ENCODE results near the gene MUC3A.
A peak's percentile ranks its signal among the peaks of the same experiment; 100 is the strongest.

The MUC3A gene

DNA sequence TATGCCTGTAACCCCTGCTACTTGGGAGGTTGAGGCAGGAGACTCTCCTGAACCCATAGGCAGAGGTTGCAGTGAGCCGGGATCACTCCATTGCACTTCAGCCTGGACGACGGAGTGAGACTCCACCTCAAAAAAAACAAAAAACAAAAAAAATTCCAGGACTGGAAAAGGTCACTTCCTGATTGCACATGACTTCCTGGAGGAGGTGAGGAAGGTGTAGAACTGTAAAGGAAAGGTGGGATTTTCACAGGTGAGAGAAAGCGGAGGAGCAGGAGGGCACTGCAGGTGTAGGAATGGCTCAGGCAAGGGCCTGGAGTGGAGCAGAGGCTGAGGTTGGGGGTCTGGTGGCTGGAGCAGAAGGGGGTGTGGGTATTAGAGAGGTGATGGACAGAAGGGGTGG lies 3.2 kb upstream of the MUC3A start:
- no peak for DNase-seq

- no peak for DNase-seq
Observed at GRCh38 chr7:100946766-100947365, 2.5 kb upstream of the MUC3A start.

DNA sequence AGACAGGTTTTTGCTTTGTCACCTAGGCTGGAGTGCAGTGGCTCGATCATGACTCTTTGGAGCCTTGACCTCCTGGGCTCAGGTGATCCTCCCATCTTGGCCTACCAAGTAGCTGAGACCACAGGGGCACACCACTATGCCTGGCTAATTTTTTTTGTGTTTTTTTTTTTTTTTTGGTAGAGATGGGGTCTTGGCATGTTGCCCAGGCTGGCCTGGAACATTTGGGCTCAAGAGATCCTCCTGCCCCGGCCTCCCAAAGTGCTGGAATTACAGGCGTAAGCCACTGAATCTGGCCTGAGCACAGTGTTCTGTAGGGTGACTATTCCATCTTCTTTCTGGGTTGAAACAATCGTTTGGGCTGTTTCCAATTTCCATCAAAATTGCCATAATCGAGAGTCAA lies 1.5 kb upstream of the MUC3A start:
- no peak for DNase-seq

DNA sequence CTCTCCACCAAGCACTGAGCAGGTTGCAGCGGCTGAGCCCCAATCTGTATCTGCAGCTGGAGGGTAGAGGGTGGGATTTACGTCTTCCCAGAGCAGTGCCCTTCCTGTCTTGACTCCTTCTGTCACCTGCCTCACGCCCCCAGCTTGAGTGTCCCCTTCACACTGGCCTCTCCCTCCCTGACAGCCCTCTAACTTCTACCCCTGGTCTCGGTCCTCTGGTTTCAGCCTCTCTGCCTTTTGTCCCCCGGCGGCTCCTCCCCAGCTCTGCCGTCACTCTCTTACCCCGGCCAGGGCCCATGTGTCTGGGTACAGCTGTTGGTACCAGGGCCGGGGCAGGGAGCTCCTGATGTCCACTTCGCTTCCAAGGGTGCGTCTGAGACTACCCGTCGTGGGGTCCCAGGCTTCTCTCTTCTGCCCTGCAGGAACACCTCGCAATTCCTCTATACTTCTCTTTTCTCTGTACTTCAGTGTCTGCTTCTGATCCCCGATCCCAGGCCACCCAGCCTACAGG lies 654 bp downstream of the MUC3A start:
- DNase-seq, result no peak

DNA sequence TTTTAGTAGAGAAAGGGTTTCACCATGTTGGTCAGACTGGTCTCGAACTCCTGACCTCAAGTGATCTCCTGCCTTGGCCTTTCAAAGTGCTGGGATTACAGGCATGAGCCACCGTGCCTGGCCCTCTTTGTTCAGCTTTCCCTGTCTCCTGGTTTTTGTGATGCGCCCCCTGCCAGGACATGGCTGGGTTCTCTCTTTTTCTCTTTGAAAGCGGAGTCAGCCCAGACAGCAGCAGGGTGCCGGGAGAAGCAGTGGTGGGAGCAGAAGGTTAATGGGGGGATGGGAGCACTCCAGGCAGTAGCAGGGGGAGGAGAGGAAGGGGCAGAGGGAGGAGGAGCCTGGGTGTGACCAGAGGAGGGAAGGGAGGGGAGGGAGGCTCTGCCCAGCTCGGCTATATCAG lies 1.8 kb downstream of the MUC3A start:
- DNase-seq, result no peak

DNA sequence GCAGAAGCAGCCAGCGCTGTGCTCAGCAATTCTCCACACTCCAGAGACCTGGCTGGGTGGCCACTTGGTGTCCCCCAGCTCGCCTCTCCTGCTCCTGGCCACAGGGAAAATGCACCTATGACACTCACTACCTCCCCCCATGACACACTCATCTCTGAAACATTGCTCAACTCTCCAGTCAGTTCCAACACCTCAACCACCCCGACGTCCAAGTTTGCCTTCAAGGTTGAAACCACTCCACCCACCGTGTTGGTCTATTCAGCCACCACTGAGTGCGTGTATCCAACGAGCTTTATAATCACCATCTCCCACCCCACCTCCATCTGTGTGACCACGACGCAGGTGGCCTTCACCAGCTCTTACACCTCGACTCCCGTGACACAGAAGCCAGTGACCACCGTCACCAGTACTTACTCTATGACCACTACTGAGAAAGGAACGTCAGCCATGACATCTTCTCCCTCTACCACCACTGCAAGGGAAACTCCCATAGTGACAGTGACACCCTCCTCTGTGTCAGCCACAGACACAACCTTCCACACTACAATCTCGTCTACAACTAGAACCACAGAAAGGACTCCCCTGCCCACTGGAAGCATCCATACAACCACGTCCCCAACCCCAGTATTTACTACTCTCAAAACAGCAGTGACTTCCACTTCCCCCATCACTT lies 2.7 kb downstream of the MUC3A start:
- peak; percentile 27 for DNase-seq

GRCh38 chr7:100952641-100953040 lies 3.3 kb downstream of the MUC3A start:
- no peak for DNase-seq

GRCh38 chr7:100957832-100958421 lies 8.6 kb downstream of the MUC3A start:
- no peak for DNase-seq

DNA sequence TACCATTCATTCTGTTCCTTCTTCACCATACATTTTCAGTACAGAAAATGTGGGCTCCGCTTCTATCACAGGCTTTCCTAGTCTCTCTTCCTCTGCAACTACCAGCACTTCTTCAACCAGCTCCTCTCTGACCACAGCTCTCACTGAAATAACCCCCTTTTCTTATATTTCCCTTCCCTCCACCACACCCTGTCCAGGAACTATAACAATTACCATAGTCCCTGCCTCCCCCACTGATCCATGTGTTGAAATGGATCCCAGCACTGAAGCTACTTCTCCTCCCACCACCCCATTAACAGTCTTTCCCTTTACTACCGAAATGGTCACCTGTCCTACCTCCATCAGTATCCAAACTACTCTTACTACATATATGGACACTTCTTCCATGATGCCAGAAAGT lies 10.6 kb downstream of the MUC3A start:
- DNase-seq, result no peak

DNA sequence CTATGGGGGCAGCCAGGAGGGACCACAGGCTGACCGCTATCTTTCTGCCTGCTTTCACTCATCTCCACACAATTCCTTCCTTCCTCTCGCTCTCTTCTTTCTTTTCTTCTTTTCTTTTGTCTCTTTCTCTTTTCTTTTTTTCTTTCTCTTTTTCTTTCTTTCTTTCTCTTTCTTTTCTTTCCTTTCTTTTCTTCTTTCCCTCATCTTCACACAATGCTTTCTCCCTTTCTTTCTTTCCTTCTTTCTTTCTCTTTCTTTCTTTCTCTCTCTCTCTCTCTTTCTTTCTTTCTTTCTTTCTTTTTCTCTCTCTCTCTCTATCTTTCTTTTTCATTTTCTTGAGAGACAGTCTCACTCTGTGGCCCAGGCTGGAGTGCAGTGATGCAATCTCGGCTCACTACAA lies 13.2 kb downstream of the MUC3A start:
- DNase-seq, result no peak

GRCh38 chr7:100963386-100963785 lies 14.1 kb downstream of the MUC3A start:
- no peak for DNase-seq

GRCh38 chr7:100963874-100964273 lies 14.5 kb downstream of the MUC3A start:
- no peak for DNase-seq

GRCh38 chr7:100964630-100965029 lies 15.3 kb downstream of the MUC3A start:
- DNase-seq, result no peak

GRCh38 chr7:100965045-100965722 lies 15.8 kb downstream of the MUC3A start:
- DNase-seq, result no peak

DNA sequence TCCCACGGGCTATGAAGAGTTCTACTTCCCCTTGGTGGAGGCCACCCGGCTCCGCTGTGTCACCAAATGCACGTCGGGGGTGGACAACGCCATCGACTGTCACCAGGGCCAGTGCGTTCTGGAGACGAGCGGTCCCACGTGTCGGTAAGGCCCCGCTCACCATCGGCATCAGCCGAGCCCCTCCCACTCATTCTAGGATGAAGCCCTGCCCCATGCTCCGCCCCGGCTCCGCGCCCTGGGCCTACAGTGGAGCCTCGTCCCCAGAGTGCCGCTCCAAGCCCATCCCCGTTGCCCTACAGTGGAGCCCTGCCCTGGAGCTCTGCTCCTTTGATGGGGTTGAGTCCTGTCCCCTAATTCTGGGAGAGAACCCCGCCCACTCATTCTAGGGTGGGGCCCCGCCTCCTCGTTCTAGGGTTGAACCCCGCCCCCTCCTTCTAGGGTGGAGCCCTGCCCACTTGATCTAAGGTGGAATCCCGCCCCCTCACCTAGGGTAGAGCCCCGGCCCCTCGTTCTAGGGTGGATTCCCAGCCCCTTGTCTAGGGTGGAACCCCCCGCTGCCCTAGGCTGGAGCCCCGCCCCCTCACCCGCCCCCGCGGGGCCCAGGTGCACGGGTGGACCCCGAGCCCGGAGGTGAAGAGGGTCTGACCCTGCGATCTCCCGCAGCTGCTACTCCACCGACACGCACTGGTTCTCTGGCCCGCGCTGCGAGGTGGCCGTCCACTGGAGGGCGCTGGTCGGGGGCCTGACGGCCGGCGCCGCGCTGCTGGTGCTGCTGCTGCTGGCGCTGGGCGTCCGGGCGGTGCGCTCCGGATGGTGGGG lies 16.6 kb downstream of the MUC3A start:
- DNase-seq, result peak; percentile 89

- DNase-seq, result peak; percentile 17
Observed at GRCh38 chr7:100966542-100967291, 17.4 kb downstream of the MUC3A start.

- DNase-seq, result no peak
Observed at GRCh38 chr7:100967292-100967863, 18.0 kb downstream of the MUC3A start.

DNA sequence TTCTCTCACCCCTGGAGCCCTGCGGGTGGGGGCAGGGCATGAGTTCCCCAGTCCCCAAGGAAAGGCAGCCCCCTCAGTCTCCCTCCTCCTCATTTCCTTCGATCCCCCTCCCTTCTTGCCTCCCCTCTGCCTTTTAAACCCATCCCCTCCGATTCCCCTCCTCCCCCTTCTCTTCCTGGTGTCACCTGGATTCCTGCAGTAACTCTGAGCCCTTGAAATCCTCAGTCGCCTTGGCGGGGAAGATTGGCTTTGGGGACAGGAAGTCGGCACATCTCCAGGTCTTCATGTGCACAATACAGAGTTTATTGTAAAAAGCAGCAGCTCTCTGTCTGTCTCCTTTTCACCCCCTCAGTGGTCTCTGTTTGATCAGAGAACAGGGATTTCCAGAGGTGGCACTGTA lies 18.7 kb downstream of the MUC3A start:
- DNase-seq, result no peak

DNA sequence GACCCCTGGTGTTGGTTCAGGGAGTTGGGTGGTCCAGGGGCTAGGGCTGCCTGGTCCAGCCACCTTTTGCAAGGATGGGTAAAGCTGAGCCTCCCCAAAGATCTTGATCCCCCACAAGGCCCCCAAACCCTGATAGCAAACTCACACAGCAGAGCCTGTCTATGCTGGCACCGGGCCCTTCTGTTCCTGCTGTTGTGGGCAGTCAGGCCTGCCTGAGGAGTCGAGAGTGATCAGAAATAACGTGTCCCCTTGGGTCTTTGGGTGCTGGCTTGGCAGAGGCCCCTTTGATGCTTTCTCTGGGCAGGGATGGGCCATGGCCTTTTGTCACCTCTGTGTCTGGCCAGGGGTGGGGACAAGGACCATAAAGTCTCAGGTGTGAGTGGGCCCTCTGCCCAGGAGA lies 19.3 kb downstream of the MUC3A start:
- DNase-seq, result no peak

DNA sequence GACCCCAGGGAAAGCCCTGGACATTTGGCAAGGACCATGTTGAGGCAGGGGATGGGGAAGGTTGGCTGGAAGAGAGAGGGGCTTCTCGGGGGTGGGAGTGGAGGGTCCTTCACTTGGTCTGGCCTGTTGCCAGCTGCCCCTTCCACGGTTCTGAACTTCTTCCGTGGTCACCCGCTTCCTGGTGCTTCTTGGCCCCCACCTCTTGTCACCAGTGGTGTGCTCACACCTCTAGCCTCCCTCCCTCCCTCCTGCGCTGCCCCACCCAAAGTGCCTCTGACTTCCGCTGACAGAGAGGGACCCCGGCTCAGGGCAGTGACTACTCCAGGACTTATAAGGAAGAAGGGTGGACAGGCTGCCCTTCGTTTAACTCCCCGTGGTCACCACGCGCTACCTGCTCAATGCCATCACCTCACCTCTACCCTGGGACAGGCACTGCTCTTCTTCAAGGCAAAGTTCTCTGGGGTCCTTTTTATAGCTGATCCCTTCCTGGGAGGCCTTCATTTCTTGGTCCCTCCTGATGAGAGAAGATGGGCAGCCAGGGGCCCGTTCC lies 19.8 kb downstream of the MUC3A start, which contains the start of gene MUC12:
MUC12 (plus strand) TSS at position 500 of the 550 bp plus-strand sequence. CDS start 58 bp downstream, outside the sequence.
- no peak for DNase-seq
